ENCODE results near the gene AQP6. TPM values are rescaled to one million over a fixed set of nuclear protein-coding genes. Genes with fewer than 3 reads are reported as not detected.

AQP6 gene
- total and polyA plus RNA-seq, 10 of the 15 experiments (the other 5 are each of a cell fraction or from before 2014, with no cell fraction given): not detected

DNA sequence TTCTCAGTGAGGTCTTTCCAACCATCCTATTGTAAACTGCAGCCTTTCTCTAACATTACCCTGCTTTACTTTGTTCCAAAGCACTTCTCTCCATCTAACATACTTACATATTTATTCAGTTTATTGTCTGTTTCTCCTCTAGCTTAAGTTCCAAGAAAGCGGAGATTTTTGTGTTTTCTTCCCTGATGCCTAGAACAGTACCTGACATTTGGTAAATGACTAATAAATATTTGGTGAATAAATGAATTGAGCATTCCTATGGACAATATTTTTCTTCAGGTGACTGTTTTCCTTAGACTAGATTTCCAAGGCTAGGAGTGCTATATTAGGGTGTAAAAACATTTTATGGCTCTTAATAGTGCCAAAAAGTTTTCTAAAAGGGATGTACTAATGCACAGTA lies 50.2 kb downstream of the AQP6 start:
- TF ChIP-seq MTA3 (IDR thresholded peaks at IDR 0.05; ENCODE audit: borderline replicate concordance, low read length): no peak
- TF ChIP-seq, protein P1, sequence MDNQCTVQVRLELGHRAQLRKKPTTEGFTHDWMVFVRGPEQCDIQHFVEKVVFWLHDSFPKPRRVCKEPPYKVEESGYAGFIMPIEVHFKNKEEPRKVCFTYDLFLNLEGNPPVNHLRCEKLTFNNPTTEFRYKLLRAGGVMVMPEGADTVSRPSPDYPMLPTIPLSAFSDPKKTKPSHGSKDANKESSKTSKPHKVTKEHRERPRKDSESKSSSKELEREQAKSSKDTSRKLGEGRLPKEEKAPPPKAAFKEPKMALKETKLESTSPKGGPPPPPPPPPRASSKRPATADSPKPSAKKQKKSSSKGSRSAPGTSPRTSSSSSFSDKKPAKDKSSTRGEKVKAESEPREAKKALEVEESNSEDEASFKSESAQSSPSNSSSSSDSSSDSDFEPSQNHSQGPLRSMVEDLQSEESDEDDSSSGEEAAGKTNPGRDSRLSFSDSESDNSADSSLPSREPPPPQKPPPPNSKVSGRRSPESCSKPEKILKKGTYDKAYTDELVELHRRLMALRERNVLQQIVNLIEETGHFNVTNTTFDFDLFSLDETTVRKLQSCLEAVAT (IDR thresholded peaks at IDR 0.05): no peak
- no peak for TF ChIP-seq IRF5 (IDR thresholded peaks at IDR 0.05; ENCODE audit: borderline replicate concordance)
- no peak for TF ChIP-seq CHD2 (IDR thresholded peaks at IDR 0.05; ENCODE audit: borderline replicate concordance, low read depth, low read length)
- TF ChIP-seq SMAD1 (IDR thresholded peaks at IDR 0.05; ENCODE audit: low read depth, partially characterized antibody): no peak
- TF ChIP-seq BMI1 (IDR thresholded peaks at IDR 0.05; ENCODE audit: borderline replicate concordance): no peak
- no peak for TF ChIP-seq WRNIP1 (IDR thresholded peaks at IDR 0.05; ENCODE audit: borderline replicate concordance, low read depth, low read length)
- no peak for TF ChIP-seq ATF3 (IDR thresholded peaks at IDR 0.05; ENCODE audit: borderline replicate concordance, extremely low read depth, low read depth, low read length)
- TF ChIP-seq, protein P2, sequence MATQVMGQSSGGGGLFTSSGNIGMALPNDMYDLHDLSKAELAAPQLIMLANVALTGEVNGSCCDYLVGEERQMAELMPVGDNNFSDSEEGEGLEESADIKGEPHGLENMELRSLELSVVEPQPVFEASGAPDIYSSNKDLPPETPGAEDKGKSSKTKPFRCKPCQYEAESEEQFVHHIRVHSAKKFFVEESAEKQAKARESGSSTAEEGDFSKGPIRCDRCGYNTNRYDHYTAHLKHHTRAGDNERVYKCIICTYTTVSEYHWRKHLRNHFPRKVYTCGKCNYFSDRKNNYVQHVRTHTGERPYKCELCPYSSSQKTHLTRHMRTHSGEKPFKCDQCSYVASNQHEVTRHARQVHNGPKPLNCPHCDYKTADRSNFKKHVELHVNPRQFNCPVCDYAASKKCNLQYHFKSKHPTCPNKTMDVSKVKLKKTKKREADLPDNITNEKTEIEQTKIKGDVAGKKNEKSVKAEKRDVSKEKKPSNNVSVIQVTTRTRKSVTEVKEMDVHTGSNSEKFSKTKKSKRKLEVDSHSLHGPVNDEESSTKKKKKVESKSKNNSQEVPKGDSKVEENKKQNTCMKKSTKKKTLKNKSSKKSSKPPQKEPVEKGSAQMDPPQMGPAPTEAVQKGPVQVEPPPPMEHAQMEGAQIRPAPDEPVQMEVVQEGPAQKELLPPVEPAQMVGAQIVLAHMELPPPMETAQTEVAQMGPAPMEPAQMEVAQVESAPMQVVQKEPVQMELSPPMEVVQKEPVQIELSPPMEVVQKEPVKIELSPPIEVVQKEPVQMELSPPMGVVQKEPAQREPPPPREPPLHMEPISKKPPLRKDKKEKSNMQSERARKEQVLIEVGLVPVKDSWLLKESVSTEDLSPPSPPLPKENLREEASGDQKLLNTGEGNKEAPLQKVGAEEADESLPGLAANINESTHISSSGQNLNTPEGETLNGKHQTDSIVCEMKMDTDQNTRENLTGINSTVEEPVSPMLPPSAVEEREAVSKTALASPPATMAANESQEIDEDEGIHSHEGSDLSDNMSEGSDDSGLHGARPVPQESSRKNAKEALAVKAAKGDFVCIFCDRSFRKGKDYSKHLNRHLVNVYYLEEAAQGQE (IDR thresholded peaks at IDR 0.05; ENCODE audit: low read depth, low read length): no peak
- no peak for TF ChIP-seq FOXM1 (IDR thresholded peaks at IDR 0.05; ENCODE audit: low read depth, low read length)
- TF ChIP-seq RELB (IDR thresholded peaks at IDR 0.05; ENCODE audit: low read depth): no peak
- TF ChIP-seq NFYA (IDR thresholded peaks at IDR 0.05; ENCODE audit: borderline replicate concordance, low read depth, low read length): no peak
- ChIA-PET POLR2A (no interaction called here), RAD21 (ENCODE audit: unreplicated experiment) (no interaction called here), CTCF (interaction anchor here (15.2 kb wide), 1 partner anchor 15 kb away, joined by 114 read pairs; no protein-coding TSS in a partner anchor), SMC1A (ENCODE audit: uncharacterized antibody, unreplicated experiment) (no interaction called here)
- ATAC-seq: no peak
- H3K79me2 ChIP-seq (ENCODE audit: control insufficient read depth, insufficient read depth, low read length): peaks cover 70% of the 10 kb centered on the region
- no peaks in the 10 kb centered on the region for H3K9me3 ChIP-seq (replicated peaks; ENCODE audit: control insufficient read depth, insufficient read depth, low read length)
- no peak overlapping the region for H3K27ac ChIP-seq (ENCODE audit: control insufficient read depth, insufficient read depth)
- H2AFZ ChIP-seq (ENCODE audit: control insufficient read depth, low read depth, low read length): no peak overlapping the region; the same call in 1 of the 2 replicates
- no peaks in the 10 kb centered on the region for H3K27me3 ChIP-seq (replicated peaks in 1 of 2; ENCODE audit: control insufficient read depth in 2 of 2, insufficient read depth in 2 of 2, low read length in 1 of 2)
- BruUV-seq (replicated peaks): no TSS peak
- H3K4me2 ChIP-seq (ENCODE audit: control insufficient read depth, insufficient read depth): peak overlapping the region; percentile 31
- H3K9ac ChIP-seq (ENCODE audit: control insufficient read depth, insufficient read depth, low read length): no peak overlapping the region
- intact Hi-C loops (cut with micrococcal nuclease; ENCODE audit: unreplicated experiment): no loop called here
- in situ Hi-C loops (cut with MboI): no loop called here
- no peak for FAIRE-seq
- H3K36me3 ChIP-seq (ENCODE audit: control insufficient read depth in 2 of 2, insufficient read depth in 2 of 2, low read length in 1 of 2): no peaks in the 10 kb centered on the region; a peak in 1 of 4 replicates
- DNase-seq (ENCODE audit: low read depth, low spot score): no peak
- 97% methylated on average over 1 of the region's 1 CpG for WGBS (ENCODE audit: insufficient coverage, insufficient replicate concordance, low lambda C conversion rate, missing lambda C conversion rate)
- 0 out of 2 replicates have a peak, but pooled peaks cover 3% of the 10 kb centered on the region for H3K4me1 ChIP-seq (ENCODE audit: control insufficient read depth, insufficient read depth, low read length)
- no peaks in the 10 kb centered on the region for H4K20me1 ChIP-seq (ENCODE audit: control insufficient read depth, insufficient read depth)
- H3K4me3 ChIP-seq: peak overlapping the region; percentile 96; the same call in 1 of the 2 replicates
